RWPE1 (cell line): Measurements from ENCODE around the gene SPATA13.

Experiments
- CTCF ChIA-PET: fragments of 350-600 bp; sonication (Branson Sonifier 250); formaldehyde crosslinking; extraction: SDS; loops from one replicate; lab custom pipeline; 2021; lab: Yijun Ruan, JAX
- POLR2A ChIA-PET: fragments of 400-600 bp; formaldehyde crosslinking; extraction: SDS; loops from one replicate; lab custom pipeline; 2020; ENCODE audit warnings: antibody characterized with exemption; ENCODE audit not compliant: low non-redundant PET; lab: Yijun Ruan, JAX
- DNase-seq: peaks from one replicate; pipeline ENCODE4 v3.0.0; 2012; ENCODE audit warnings: low spot score
- H3K27ac ChIP-seq: fragments of 450-650 bp; 2 replicates; pipeline ENCODE4 v1.5.1; 2017
- TF ChIP-seq, protein P1 (sequence below): fragments of 450-650 bp; conservative IDR thresholded peaks from 2 replicates; pipeline ENCODE4 v1.5.1; 2017; ENCODE audit warnings: low read depth, mild to moderate bottlenecking

Gene SPATA13

GRCh38 chr13:24290280-24290932, 129.9 kb downstream of the SPATA13 start:
- TF ChIP-seq, protein P1, sequence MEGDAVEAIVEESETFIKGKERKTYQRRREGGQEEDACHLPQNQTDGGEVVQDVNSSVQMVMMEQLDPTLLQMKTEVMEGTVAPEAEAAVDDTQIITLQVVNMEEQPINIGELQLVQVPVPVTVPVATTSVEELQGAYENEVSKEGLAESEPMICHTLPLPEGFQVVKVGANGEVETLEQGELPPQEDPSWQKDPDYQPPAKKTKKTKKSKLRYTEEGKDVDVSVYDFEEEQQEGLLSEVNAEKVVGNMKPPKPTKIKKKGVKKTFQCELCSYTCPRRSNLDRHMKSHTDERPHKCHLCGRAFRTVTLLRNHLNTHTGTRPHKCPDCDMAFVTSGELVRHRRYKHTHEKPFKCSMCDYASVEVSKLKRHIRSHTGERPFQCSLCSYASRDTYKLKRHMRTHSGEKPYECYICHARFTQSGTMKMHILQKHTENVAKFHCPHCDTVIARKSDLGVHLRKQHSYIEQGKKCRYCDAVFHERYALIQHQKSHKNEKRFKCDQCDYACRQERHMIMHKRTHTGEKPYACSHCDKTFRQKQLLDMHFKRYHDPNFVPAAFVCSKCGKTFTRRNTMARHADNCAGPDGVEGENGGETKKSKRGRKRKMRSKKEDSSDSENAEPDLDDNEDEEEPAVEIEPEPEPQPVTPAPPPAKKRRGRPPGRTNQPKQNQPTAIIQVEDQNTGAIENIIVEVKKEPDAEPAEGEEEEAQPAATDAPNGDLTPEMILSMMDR = no peak
- H3K27ac ChIP-seq = no peak overlapping the region
- no peak for DNase-seq
- ChIA-PET CTCF (no interaction called here), POLR2A (no interaction called here)

- no peak for DNase-seq
- TF ChIP-seq, protein P1 = no peak
- POLR2A ChIA-PET = no interaction called here
- CTCF ChIA-PET = interaction anchor here (0.7 kb wide), 1 partner anchor 198 kb away, joined by 3 read pairs; no protein-coding TSS in a partner anchor
- no peak overlapping the region for H3K27ac ChIP-seq
Measured at GRCh38 chr13:24292481-24292880, 132.0 kb downstream of the SPATA13 start.

DNA sequence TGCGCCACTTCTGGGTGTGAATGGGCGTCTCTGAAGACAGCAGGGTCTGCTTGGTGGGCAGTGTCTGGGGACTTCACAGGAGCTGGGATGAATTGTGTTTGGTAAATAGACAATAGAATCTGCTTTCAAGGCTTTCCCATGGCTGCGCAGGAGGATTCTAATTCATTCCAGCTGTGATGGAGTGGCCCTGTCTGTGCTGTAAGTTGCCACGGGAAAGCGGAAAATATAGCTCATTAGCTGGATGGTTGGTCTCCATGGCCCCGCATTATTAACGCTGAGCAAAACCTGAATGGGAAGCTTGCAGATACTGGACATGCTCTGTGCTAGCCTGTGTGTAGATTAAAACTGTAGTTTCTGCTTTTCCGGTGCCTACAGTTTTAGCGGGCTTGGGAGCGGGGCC, 133.2 kb downstream of the SPATA13 start:
- TF ChIP-seq, protein P1 = no peak
- POLR2A ChIA-PET = no interaction called here
- H3K27ac ChIP-seq = no peak overlapping the region
- CTCF ChIA-PET = interaction anchor here (0.6 kb wide), 1 partner anchor 818 kb away, joined by 3 read pairs; no protein-coding TSS in a partner anchor
- DNase-seq = no peak

DNA sequence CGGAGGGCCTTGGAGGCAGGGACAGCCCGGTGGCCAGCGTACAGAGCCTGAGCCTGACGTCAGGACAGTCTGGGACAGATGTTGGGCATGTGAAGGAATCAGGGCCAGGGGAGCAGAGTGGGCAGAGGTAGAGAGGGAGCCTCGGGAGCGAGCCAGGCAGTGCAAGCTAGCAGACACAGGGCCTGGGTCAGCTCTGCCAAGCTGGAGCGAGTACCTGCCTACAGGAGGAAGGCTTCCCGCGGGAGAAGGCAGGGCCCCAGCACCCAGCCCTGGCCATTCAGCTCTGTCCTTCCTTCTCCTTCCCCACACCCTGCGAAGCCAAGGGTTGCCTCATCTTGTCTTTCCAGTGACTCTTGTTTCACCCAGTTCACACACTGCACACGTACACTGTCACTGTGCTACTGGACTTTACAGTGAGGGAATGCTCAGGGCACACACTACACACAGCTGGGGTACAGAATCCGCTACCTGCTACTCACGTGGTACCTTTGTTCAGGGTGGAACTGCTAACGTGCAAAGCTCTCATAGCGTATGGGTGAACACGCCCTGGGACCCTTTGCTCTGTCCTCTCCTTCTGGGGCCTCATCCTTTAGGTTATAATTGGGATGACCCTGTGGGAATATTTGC, 139.1 kb downstream of the SPATA13 start:
- no peak overlapping the region for H3K27ac ChIP-seq
- TF ChIP-seq, protein P1 = no peak
- DNase-seq = no peak
- CTCF ChIA-PET = no interaction called here
- POLR2A ChIA-PET = no interaction called here

- H3K27ac ChIP-seq = no peak overlapping the region
- TF ChIP-seq, protein P1 = no peak
- POLR2A ChIA-PET = no interaction called here
- no peak for DNase-seq
- CTCF ChIA-PET = no interaction called here
Measured at GRCh38 chr13:24301434-24301833, 140.9 kb downstream of the SPATA13 start.

- TF ChIP-seq, protein P1 = no peak
- no peak overlapping the region for H3K27ac ChIP-seq
- DNase-seq = no peak
- ChIA-PET POLR2A (no interaction called here), CTCF (no interaction called here)
Measured at GRCh38 chr13:24301911-24302310, 141.4 kb downstream of the SPATA13 start.
